ENCODE results near the gene VIPR2. TPM values are rescaled to one million over a fixed set of nuclear protein-coding genes. Genes with fewer than 3 reads are reported as not detected.

The VIPR2 gene
- total RNA-seq, 1 donor from 2014 or later, result not detected

DNA sequence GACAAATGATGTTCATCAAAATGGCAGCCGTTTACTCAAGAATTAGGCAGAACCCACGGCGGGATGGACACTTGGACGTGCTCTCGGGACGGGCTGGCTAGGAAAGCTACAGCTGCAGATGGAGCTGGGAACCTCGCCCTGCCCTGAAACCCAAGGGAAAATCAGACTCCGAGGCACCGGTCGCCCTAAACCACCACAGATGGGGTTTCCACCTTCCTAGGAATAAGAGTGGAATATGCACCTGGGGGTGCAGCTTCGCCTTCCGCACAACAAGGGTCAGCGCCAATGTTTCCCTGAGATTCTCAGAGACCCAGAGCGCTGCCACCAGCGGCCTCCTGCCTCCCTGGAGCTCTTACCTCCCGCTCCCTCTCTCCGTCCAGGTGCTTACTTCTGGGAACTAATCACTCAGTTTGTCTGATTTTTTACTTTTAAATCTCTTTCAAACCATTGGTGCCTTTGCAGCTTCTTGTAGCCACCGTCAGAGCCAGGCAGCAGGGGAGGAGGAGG is 165.6 kb downstream of the VIPR2 start:
- Mint-ChIP-seq H3K27ac (ENCODE audit: unreplicated experiment) (no peak overlapping the region), H3K9me3 (ENCODE audit: unreplicated experiment) (peaks cover 24% of the 10 kb centered on the region)
- TF ChIP-seq, protein P1, sequence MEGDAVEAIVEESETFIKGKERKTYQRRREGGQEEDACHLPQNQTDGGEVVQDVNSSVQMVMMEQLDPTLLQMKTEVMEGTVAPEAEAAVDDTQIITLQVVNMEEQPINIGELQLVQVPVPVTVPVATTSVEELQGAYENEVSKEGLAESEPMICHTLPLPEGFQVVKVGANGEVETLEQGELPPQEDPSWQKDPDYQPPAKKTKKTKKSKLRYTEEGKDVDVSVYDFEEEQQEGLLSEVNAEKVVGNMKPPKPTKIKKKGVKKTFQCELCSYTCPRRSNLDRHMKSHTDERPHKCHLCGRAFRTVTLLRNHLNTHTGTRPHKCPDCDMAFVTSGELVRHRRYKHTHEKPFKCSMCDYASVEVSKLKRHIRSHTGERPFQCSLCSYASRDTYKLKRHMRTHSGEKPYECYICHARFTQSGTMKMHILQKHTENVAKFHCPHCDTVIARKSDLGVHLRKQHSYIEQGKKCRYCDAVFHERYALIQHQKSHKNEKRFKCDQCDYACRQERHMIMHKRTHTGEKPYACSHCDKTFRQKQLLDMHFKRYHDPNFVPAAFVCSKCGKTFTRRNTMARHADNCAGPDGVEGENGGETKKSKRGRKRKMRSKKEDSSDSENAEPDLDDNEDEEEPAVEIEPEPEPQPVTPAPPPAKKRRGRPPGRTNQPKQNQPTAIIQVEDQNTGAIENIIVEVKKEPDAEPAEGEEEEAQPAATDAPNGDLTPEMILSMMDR (IDR thresholded peaks at IDR 0.05; ENCODE audit: partially characterized antibody, unreplicated experiment), result no peak

More for the DNA sequence above, 165.6 kb downstream of the VIPR2 start:
- no peak overlapping the region for H3K4me3 Mint-ChIP-seq (ENCODE audit: unreplicated experiment)
- peaks cover 7% of the 10 kb centered on the region for H3K36me3 Mint-ChIP-seq (ENCODE audit: unreplicated experiment)
- H3K4me1 Mint-ChIP-seq (ENCODE audit: low read depth, unreplicated experiment), result peaks cover 5% of the 10 kb centered on the region
- DNase-seq, result no peak
- H3K27me3 Mint-ChIP-seq (ENCODE audit: unreplicated experiment), result no peaks in the 10 kb centered on the region
